ENCODE measurements around the gene RAB36. TPM values are rescaled to one million over a fixed set of nuclear protein-coding genes. Genes with fewer than 3 reads are reported as not detected.
"Not testable (repeated sequence)": the region's sequence is repeated elsewhere in the genome, so short reads cannot be mapped to it uniquely, and the experiment has no call there.

The RAB36 gene
- total and polyA plus RNA-seq, 2 experiments from 2014 or later = 2.7 to 5.3 TPM

- Histone ChIP-seq H3K79me2 (no peaks in the 10 kb centered on the region), H3K9me3 (ENCODE audit: low read depth) (no peaks in the 10 kb centered on the region), H3K36me3 (replicated peaks; ENCODE audit: insufficient read depth, low read depth) (no peaks in the 10 kb centered on the region), H3K4me3 (no peak overlapping the region), H3K4me2 (no peak overlapping the region), H3K9me2 (replicated peaks; ENCODE audit: insufficient read depth) (no peaks in the 10 kb centered on the region), H4K20me1 (ENCODE audit: insufficient read depth, poor library complexity, severe bottlenecking) (no peaks in the 10 kb centered on the region), H2AFZ (no peak overlapping the region), H3K27ac (no peak overlapping the region), H3K4me1 (ENCODE audit: insufficient read depth) (no peaks in the 10 kb centered on the region), H3K27me3 (no peaks in the 10 kb centered on the region)
- no peak for DNase-seq (ENCODE audit: low spot score)
- WGBS (ENCODE audit: low lambda C conversion rate, missing lambda C conversion rate) = 89% methylated on average over 10 of the region's 10 CpGs
- TF ChIP-seq EZH2phosphoT487 (IDR thresholded peaks at IDR 0.05; ENCODE audit: low read depth, severe bottlenecking, unreplicated experiment) (no peak), EZH2 (IDR thresholded peaks at IDR 0.05; ENCODE audit: borderline replicate concordance) (no peak)
- TF ChIP-seq, protein P1, sequence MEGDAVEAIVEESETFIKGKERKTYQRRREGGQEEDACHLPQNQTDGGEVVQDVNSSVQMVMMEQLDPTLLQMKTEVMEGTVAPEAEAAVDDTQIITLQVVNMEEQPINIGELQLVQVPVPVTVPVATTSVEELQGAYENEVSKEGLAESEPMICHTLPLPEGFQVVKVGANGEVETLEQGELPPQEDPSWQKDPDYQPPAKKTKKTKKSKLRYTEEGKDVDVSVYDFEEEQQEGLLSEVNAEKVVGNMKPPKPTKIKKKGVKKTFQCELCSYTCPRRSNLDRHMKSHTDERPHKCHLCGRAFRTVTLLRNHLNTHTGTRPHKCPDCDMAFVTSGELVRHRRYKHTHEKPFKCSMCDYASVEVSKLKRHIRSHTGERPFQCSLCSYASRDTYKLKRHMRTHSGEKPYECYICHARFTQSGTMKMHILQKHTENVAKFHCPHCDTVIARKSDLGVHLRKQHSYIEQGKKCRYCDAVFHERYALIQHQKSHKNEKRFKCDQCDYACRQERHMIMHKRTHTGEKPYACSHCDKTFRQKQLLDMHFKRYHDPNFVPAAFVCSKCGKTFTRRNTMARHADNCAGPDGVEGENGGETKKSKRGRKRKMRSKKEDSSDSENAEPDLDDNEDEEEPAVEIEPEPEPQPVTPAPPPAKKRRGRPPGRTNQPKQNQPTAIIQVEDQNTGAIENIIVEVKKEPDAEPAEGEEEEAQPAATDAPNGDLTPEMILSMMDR (IDR thresholded peaks at IDR 0.05; ENCODE audit: poor library complexity) = no peak
These were observed 11.4 kb upstream of the RAB36 start for GRCh38 chr22:23133922-23134321.

- H3K9me2 ChIP-seq (replicated peaks; ENCODE audit: insufficient read depth); H3K9me3 ChIP-seq (ENCODE audit: low read depth); H3K79me2 ChIP-seq; H3K4me1 ChIP-seq (ENCODE audit: insufficient read depth); H3K27ac ChIP-seq; DNase-seq (ENCODE audit: low spot score); H3K4me2 ChIP-seq; H2AFZ ChIP-seq; H3K27me3 ChIP-seq; H3K36me3 ChIP-seq (replicated peaks; ENCODE audit: insufficient read depth, low read depth); H4K20me1 ChIP-seq (ENCODE audit: insufficient read depth, poor library complexity, severe bottlenecking); H3K4me3 ChIP-seq: not testable (repeated sequence)
- 100% methylated on average over 2 of the region's 4 CpGs for WGBS (ENCODE audit: low lambda C conversion rate, missing lambda C conversion rate)
These were observed 8.3 kb upstream of the RAB36 start for GRCh38 chr22:23136991-23137390.

DNA sequence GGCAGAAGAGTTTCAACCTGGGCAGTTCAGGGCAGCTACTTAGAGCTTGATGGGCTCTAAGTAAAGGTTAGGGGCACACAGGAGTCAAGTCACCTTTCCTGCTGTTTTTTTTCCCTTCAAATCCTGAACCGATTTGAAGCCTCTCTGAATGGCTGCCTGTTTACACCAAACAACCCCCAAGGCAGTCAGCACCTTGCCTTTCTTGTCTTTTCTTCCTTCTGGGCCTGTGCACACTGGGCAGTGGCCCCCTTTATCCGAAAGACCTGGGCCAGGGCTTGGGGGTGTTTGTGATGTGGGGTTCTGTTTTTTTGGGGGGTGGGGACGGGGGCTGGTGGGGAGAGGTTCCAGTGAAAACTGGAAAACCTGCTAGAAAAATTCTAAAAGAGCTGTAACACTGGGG, 7.8 kb upstream of the RAB36 start:
- no peak overlapping the region for H3K27ac ChIP-seq

GRCh38 chr22:23137905-23138561, 7.2 kb upstream of the RAB36 start:
- H3K4me2 ChIP-seq = no peak overlapping the region
- no peak overlapping the region for H3K27ac ChIP-seq
- H3K4me1 ChIP-seq (ENCODE audit: insufficient read depth) = peaks cover 7% of the 10 kb centered on the region
- H3K27me3 ChIP-seq = no peaks in the 10 kb centered on the region
- no peaks in the 10 kb centered on the region for H3K36me3 ChIP-seq (replicated peaks; ENCODE audit: insufficient read depth, low read depth)
- H4K20me1 ChIP-seq (ENCODE audit: insufficient read depth, poor library complexity, severe bottlenecking) = no peaks in the 10 kb centered on the region
- no peaks in the 10 kb centered on the region for H3K9me3 ChIP-seq (ENCODE audit: low read depth)
- H3K79me2 ChIP-seq = no peaks in the 10 kb centered on the region
- 80% methylated on average over 5 of the region's 5 CpGs for WGBS (ENCODE audit: low lambda C conversion rate, missing lambda C conversion rate)
- H2AFZ ChIP-seq = no peak overlapping the region
- H3K4me3 ChIP-seq = no peak overlapping the region
- DNase-seq (ENCODE audit: low spot score) = no peak
- no peak for TF ChIP-seq EZH2 (IDR thresholded peaks at IDR 0.05; ENCODE audit: borderline replicate concordance)
- TF ChIP-seq, protein P1 (IDR thresholded peaks at IDR 0.05; ENCODE audit: poor library complexity) = no peak
- no peak for TF ChIP-seq EZH2phosphoT487 (IDR thresholded peaks at IDR 0.05; ENCODE audit: low read depth, severe bottlenecking, unreplicated experiment)
- H3K9me2 ChIP-seq (replicated peaks; ENCODE audit: insufficient read depth) = no peaks in the 10 kb centered on the region

More for the DNA sequence above, 7.8 kb upstream of the RAB36 start:
- H3K4me3 ChIP-seq = no peak overlapping the region
- no peak overlapping the region for H2AFZ ChIP-seq
- no peaks in the 10 kb centered on the region for H3K9me2 ChIP-seq (replicated peaks; ENCODE audit: insufficient read depth)
- H3K27me3 ChIP-seq = no peaks in the 10 kb centered on the region
- H3K9me3 ChIP-seq (ENCODE audit: low read depth) = no peaks in the 10 kb centered on the region
- 60% methylated on average over 3 of the region's 3 CpGs for WGBS (ENCODE audit: low lambda C conversion rate, missing lambda C conversion rate)
- peaks cover 3% of the 10 kb centered on the region for H3K4me1 ChIP-seq (ENCODE audit: insufficient read depth)
- no peaks in the 10 kb centered on the region for H3K36me3 ChIP-seq (replicated peaks; ENCODE audit: insufficient read depth, low read depth)
- no peak overlapping the region for H3K4me2 ChIP-seq
- H3K79me2 ChIP-seq = no peaks in the 10 kb centered on the region
- no peaks in the 10 kb centered on the region for H4K20me1 ChIP-seq (ENCODE audit: insufficient read depth, poor library complexity, severe bottlenecking)
- TF ChIP-seq, protein P1 (IDR thresholded peaks at IDR 0.05; ENCODE audit: poor library complexity) = no peak
- no peak for TF ChIP-seq EZH2phosphoT487 (IDR thresholded peaks at IDR 0.05; ENCODE audit: low read depth, severe bottlenecking, unreplicated experiment)
- TF ChIP-seq EZH2 (IDR thresholded peaks at IDR 0.05; ENCODE audit: borderline replicate concordance) = no peak
- DNase-seq (ENCODE audit: low spot score) = no peak
